Stimulated activated CD8-positive, alpha-beta memory T cell treated with anti-CD3 and anti-CD28 coated beads, Interleukin-12 subunit alpha, Interleukin-12 subunit beta, amount 100 ng/mL, for 24 hours (primary cell): ENCODE results near the gene HLA-DOB.

Experiments
- DNase-seq: peaks from one replicate; pipeline ENCODE4 v3.0.0-alpha.2; 2020; ENCODE audit errors: extremely low read depth

Gene HLA-DOB

GRCh38 chr6:32843331-32843978 lies 26.7 kb upstream of the HLA-DOB start:
- no peak for DNase-seq

GRCh38 chr6:32842690-32843089 lies 25.9 kb upstream of the HLA-DOB start:
- DNase-seq: no peak

- no peak for DNase-seq
Observed at GRCh38 chr6:32842021-32842650, 25.3 kb upstream of the HLA-DOB start.

GRCh38 chr6:32840604-32841246 lies 23.9 kb upstream of the HLA-DOB start:
- DNase-seq: no peak

- DNase-seq: no peak
Observed at GRCh38 chr6:32839356-32839755, 22.6 kb upstream of the HLA-DOB start.

GRCh38 chr6:32838114-32838958 lies 21.5 kb upstream of the HLA-DOB start, which contains the start of gene TAP2:
TAP2 (minus strand) TSS chr6:32838739; CDS start chr6:32838233, 506 bp downstream.
- peak; percentile 92 for DNase-seq

- no peak for DNase-seq
Observed at GRCh38 chr6:32837651-32838113, 20.9 kb upstream of the HLA-DOB start.

GRCh38 chr6:32836873-32837272 lies 20.1 kb upstream of the HLA-DOB start:
- DNase-seq: no peak

GRCh38 chr6:32835167-32835893 lies 18.5 kb upstream of the HLA-DOB start:
- DNase-seq: no peak

- DNase-seq: no peak
Observed at GRCh38 chr6:32833664-32834063, 16.9 kb upstream of the HLA-DOB start.

GRCh38 chr6:32832535-32832934 lies 15.7 kb upstream of the HLA-DOB start:
- DNase-seq: no peak

- no peak for DNase-seq
Observed at GRCh38 chr6:32830936-32831335, 14.1 kb upstream of the HLA-DOB start.

GRCh38 chr6:32830017-32830416 lies 13.2 kb upstream of the HLA-DOB start:
- no peak for DNase-seq

GRCh38 chr6:32829495-32829894 lies 12.7 kb upstream of the HLA-DOB start:
- DNase-seq: no peak

- no peak for DNase-seq
Observed at GRCh38 chr6:32827025-32827424, 10.2 kb upstream of the HLA-DOB start.

- no peak for DNase-seq
Observed at GRCh38 chr6:32825966-32826365, 9.2 kb upstream of the HLA-DOB start.

GRCh38 chr6:32819729-32820128 lies 2.9 kb upstream of the HLA-DOB start:
- DNase-seq: no peak

- no peak for DNase-seq
Observed at GRCh38 chr6:32818867-32819266, 2.1 kb upstream of the HLA-DOB start.

- DNase-seq: no peak
Observed at GRCh38 chr6:32815996-32816395, 806 bp downstream of the HLA-DOB start.

GRCh38 chr6:32815115-32815514 lies 1.7 kb downstream of the HLA-DOB start:
- no peak for DNase-seq

- DNase-seq: no peak
Observed at GRCh38 chr6:32814145-32814544, 2.7 kb downstream of the HLA-DOB start.
